ENCODE measurements around the gene ALX3.

- no peak for TF ChIP-seq CTCF (IDR thresholded peaks at IDR 0.05)
- no peak for TF ChIP-seq POLR2A (IDR thresholded peaks at IDR 0.05)
- TF ChIP-seq POLR2AphosphoS5 (IDR thresholded peaks at IDR 0.05) = no peak
Observed at GRCh38 chr1:110056776-110057175, 13.7 kb downstream of the ALX3 start.
